B cell (primary cell): ENCODE data around the gene SENP8.

ENCODE experiments used
- EZH2 ChIP-seq: IDR thresholded peaks from 2 replicates; pipeline ENCODE4 v1.6.1; 2012; ENCODE audit warnings: borderline replicate concordance, low read depth, mild to moderate bottlenecking, moderate library complexity, low read length; ENCODE audit not compliant: insufficient read depth, poor library complexity, severe bottlenecking
- TF ChIP-seq, protein P1 (sequence below): fragments of 200-600 bp; IDR thresholded peaks from one replicate; pipeline ENCODE4 v1.8.0; 2022; ENCODE audit warnings: antibody characterized with exemption, mild to moderate bottlenecking

GRCh38 chr15:72130272-72130671 lies 12.1 kb downstream of the SENP8 start:
- no peak for TF ChIP-seq EZH2
- TF ChIP-seq, protein P1, sequence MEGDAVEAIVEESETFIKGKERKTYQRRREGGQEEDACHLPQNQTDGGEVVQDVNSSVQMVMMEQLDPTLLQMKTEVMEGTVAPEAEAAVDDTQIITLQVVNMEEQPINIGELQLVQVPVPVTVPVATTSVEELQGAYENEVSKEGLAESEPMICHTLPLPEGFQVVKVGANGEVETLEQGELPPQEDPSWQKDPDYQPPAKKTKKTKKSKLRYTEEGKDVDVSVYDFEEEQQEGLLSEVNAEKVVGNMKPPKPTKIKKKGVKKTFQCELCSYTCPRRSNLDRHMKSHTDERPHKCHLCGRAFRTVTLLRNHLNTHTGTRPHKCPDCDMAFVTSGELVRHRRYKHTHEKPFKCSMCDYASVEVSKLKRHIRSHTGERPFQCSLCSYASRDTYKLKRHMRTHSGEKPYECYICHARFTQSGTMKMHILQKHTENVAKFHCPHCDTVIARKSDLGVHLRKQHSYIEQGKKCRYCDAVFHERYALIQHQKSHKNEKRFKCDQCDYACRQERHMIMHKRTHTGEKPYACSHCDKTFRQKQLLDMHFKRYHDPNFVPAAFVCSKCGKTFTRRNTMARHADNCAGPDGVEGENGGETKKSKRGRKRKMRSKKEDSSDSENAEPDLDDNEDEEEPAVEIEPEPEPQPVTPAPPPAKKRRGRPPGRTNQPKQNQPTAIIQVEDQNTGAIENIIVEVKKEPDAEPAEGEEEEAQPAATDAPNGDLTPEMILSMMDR = no peak
